ENCODE results near the gene PTPN23. TPM values are rescaled to one million over a fixed set of nuclear protein-coding genes. Genes with fewer than 3 reads are reported as not detected.

The PTPN23 gene
- total RNA-seq, 1 experiment from 2014 or later, result 6.8 TPM

DNA sequence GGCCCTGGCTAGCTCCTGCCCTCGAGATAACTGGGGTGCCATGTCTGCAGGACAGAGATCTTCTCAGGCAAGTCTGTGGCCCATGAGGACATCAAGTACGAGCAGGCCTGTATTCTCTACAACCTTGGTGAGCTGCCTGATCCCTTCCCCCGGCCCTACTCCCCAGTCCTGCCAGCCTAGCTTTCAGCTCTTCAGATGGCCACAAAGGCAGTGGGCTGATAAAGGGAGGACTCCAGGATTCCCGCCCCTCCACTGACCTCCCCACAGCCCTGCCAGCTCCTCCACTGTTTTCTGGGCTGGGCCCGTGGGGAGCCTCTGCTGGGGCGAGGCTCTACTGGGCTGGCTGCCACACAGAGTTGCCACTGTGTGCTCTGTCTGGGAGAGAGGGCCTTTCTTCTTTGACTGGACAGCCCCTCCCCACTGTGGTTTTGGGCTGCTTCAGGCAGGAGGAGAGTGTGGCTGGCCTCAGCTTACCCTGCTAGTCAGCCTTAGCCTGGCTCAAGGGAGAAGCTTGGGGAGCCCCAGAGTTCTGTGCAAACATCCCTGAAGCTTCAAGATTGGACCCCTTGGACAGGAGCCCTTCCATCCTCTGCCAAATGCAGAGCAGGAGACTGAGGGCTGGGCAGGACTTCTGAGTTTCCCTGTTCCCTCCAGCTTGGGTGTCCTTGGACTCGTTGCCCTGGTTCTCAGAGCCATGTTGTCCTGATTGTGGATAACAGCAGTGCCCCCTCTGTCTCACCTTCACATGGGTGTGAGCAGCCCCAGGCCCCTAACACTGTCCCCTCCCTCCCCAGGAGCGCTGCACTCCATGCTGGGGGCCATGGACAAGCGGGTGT is 24.4 kb downstream of the PTPN23 start:
- DNase-seq (ENCODE audit: low read depth in 1 of 2, low spot score in 2 of 2), result no peak
- no peaks in the 10 kb centered on the region for H3K4me1 ChIP-seq (replicated peaks)
- no peaks in the 10 kb centered on the region for H3K9me3 ChIP-seq (replicated peaks)
- peaks cover 35% of the 10 kb centered on the region for H3K36me3 ChIP-seq
- no peak overlapping the region for H3K27ac ChIP-seq
- no peaks in the 10 kb centered on the region for H3K27me3 ChIP-seq (replicated peaks)
- H3K4me3 ChIP-seq, result no peak overlapping the region

DNA sequence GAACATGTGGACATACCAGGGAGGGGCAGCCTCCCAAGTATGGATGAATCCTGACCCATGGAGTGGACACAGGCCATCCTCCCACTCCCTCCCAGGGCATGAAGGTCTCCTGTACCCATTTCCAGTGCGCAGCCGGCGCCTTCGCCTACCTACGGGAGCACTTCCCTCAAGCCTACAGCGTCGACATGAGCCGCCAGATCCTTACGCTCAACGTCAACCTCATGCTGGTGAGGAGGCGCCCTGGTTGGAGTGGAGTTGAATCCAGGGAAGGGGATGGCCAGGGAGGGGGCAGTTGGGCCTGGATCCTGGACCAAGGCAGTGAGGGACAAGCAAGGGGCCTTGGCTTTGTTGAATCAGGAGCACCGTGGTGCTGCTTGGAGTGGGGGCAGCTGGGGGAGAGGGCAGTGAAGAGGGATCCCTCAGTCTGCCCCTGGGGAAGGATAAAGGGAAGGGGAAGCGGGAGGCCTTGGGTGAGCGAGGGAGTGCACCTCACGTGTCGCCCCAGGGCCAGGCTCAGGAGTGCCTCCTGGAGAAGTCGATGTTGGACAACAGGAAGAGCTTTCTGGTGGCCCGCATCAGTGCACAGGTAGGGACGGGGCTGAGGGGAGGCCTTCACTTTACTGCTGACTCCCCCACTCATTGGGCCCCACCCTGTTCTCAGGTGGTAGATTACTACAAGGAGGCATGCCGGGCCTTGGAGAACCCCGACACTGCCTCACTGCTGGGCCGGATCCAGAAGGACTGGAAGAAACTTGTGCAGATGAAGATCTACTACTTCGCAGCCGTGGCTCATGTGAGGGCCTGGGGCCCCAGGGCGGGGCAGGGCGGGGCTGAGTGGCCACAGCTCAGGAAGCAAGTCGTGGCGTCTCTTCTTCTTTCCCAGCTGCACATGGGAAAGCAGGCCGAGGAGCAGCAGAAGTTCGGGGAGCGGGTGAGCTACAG is 25.3 kb downstream of the PTPN23 start:
- no peaks in the 10 kb centered on the region for H3K27me3 ChIP-seq (replicated peaks)
- DNase-seq (ENCODE audit: low read depth in 1 of 2, low spot score in 2 of 2), result no peak
- H3K4me3 ChIP-seq, result no peak overlapping the region
- H3K9me3 ChIP-seq (replicated peaks), result no peaks in the 10 kb centered on the region
- H3K27ac ChIP-seq, result no peak overlapping the region
- peaks cover 37% of the 10 kb centered on the region for H3K36me3 ChIP-seq
- no peaks in the 10 kb centered on the region for H3K4me1 ChIP-seq (replicated peaks)

DNA sequence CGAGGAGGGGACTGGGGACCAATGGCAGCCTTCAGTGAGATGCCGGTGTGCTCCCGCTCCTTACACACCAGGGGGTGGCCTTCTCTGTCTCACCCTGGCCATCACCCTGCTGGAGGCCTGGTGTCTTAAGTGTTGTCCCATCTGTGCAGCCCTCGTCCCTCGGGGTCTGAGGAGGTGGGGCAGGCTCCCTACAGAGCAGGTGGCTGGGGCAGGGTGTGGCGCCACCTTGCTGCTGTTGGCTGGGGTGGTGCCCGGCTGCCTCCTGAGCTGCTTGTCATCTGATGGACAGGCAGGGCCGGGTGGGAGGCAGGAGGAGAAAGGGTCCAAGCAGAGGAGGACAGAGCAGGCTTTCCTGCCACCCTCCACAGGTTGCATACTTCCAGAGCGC is 25.9 kb downstream of the PTPN23 start:
- H3K4me3 ChIP-seq, result no peak overlapping the region

DNA sequence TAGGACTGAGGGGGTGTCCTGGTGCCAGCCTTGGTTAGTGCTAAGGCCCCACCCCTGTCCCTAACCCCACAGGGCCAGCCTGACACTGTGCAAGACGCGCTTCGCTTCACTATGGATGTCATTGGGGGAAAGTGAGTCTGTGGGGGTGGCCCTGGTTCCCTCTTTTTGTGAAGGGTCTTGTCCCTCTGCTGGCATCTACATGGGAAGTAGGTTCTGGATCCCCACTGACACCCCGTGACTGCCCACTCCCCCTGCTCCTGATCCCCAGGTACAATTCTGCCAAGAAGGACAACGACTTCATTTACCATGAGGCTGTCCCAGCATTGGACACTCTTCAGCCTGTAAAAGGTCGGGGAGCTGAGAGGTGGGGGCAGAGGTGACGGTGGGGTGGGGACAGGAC is 26.4 kb downstream of the PTPN23 start:
- DNase-seq (ENCODE audit: low read depth in 1 of 2, low spot score in 2 of 2), result no peak
- Histone ChIP-seq H3K36me3 (peaks cover 49% of the 10 kb centered on the region), H3K9me3 (replicated peaks) (no peaks in the 10 kb centered on the region)

More for the DNA sequence above, 25.9 kb downstream of the PTPN23 start:
- Histone ChIP-seq H3K9me3 (replicated peaks) (no peaks in the 10 kb centered on the region), H3K36me3 (peaks cover 44% of the 10 kb centered on the region), H3K4me1 (replicated peaks) (no peaks in the 10 kb centered on the region), H3K27ac (no peak overlapping the region), H3K27me3 (replicated peaks) (no peaks in the 10 kb centered on the region)
- no peak for DNase-seq (ENCODE audit: low read depth in 1 of 2, low spot score in 2 of 2)

DNA sequence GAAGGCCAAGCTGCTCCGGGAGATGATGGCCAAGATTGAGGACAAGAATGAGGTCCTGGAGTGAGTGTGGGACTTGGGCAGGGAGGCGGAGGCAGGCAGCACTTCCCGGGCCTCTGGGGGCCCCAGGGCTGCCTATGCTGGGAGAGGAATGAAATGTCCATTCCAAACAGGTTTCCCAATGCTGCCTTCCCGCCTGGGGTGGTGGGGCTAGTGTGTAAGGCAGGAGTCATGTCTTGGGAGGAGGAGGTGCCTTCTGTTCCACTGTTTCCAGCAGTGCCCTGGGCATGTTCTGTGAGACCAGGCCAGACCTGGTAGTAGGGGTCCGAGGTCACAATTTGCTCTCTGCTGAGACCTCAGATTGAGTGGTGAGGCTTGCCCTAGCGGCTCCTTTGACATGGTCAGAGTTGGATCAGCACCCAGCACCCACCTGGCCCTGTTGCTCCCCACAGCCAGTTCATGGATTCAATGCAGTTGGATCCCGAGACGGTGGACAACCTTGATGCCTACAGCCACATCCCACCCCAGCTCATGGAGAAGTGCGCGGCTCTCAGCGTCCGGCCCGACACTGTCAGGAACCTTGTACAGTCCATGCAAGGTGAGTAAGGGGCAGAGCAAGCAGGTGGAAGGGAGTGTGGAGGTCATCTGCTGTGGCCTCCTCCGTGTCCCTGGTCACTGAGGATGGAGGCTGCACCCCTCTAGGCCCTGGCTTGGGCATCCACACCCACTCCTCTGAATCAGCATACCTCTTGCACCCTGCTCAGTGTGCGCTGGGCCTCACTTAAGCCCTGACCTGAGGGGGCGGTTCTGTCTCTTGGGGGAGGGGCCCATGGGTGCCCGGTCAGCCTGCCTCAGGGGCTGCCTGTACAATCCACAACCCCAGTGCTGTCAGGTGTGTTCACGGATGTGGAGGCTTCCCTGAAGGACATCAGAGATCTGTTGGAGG is 27.3 kb downstream of the PTPN23 start:
- Histone ChIP-seq H3K4me3 (no peak overlapping the region), H3K4me1 (replicated peaks) (no peaks in the 10 kb centered on the region), H3K27me3 (replicated peaks) (no peaks in the 10 kb centered on the region), H3K9me3 (replicated peaks) (no peaks in the 10 kb centered on the region), H3K27ac (no peak overlapping the region), H3K36me3 (peaks cover 55% of the 10 kb centered on the region)
- DNase-seq (ENCODE audit: low read depth in 1 of 2, low spot score in 2 of 2), result no peak

More for the DNA sequence above, 26.4 kb downstream of the PTPN23 start:
- Histone ChIP-seq H3K4me3 (no peak overlapping the region), H3K27me3 (replicated peaks) (no peaks in the 10 kb centered on the region), H3K27ac (no peak overlapping the region), H3K4me1 (replicated peaks) (no peaks in the 10 kb centered on the region)

DNA sequence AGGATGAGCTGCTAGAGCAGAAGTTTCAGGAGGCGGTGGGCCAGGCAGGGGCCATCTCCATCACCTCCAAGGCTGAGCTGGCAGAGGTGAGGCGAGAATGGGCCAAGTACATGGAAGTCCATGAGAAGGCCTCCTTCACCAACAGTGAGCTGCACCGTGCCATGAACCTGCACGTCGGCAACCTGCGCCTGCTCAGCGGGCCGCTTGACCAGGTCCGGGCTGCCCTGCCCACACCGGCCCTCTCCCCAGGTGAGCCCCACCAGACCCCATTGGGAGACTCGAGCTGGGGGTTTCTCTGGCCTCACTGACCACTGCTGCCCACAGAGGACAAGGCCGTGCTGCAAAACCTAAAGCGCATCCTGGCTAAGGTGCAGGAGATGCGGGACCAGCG is 28.0 kb downstream of the PTPN23 start:
- Histone ChIP-seq H3K27me3 (replicated peaks) (no peaks in the 10 kb centered on the region), H3K4me1 (replicated peaks) (no peaks in the 10 kb centered on the region), H3K27ac (no peak overlapping the region), H3K4me3 (no peak overlapping the region), H3K36me3 (peaks cover 61% of the 10 kb centered on the region), H3K9me3 (replicated peaks) (no peaks in the 10 kb centered on the region)
- no peak for DNase-seq (ENCODE audit: low read depth in 1 of 2, low spot score in 2 of 2)

DNA sequence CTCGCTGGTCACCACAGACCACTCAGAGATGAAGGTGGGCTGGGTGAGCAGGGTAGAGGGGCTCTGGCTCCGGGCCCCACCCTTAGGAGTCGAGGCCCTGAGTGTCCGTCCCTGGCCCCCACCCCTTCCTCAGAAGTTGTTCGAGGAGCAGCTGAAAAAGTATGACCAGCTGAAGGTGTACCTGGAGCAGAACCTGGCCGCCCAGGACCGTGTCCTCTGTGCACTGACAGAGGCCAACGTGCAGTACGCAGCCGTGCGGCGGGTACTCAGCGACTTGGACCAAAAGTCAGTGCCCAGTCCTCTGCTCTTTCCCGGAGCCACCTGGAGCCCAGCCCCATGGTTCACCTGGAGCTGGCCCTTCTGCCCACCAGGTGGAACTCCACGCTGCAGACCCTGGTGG is 28.5 kb downstream of the PTPN23 start:
- Histone ChIP-seq H3K4me3 (no peak overlapping the region), H3K36me3 (peaks cover 66% of the 10 kb centered on the region), H3K27ac (no peak overlapping the region), H3K9me3 (replicated peaks) (no peaks in the 10 kb centered on the region), H3K4me1 (replicated peaks) (peaks cover 3% of the 10 kb centered on the region), H3K27me3 (replicated peaks) (no peaks in the 10 kb centered on the region)
- no peak for DNase-seq (ENCODE audit: low read depth in 1 of 2, low spot score in 2 of 2)

DNA sequence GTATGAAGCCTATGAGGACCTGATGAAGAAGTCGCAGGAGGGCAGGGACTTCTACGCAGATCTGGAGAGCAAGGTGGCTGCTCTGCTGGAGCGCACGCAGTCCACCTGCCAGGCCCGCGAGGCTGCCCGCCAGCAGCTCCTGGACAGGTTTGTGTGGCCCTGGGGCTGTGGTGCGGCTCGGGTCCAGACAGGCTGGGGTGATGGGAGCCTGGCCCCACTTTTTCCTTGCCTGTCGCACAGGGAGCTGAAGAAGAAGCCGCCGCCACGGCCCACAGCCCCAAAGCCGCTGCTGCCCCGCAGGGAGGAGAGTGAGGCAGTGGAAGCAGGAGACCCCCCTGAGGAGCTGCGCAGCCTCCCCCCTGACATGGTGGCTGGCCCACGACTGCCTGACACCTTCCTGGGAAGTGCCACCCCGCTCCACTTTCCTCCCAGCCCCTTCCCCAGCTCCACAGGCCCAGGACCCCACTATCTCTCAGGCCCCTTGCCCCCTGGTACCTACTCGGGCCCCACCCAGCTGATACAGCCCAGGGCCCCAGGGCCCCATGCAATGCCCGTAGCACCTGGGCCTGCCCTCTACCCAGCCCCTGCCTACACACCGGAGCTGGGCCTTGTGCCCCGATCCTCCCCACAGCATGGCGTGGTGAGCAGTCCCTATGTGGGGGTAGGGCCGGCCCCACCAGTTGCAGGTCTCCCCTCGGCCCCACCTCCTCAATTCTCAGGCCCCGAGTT is 29.0 kb downstream of the PTPN23 start:
- H3K36me3 ChIP-seq, result peaks cover 72% of the 10 kb centered on the region
- H3K4me3 ChIP-seq, result no peak overlapping the region
- DNase-seq (ENCODE audit: low read depth in 1 of 2, low spot score in 2 of 2), result no peak
- no peaks in the 10 kb centered on the region for H3K9me3 ChIP-seq (replicated peaks)
- H3K4me1 ChIP-seq (replicated peaks), result peaks cover 9% of the 10 kb centered on the region
- H3K27me3 ChIP-seq (replicated peaks), result no peaks in the 10 kb centered on the region
- no peak overlapping the region for H3K27ac ChIP-seq

DNA sequence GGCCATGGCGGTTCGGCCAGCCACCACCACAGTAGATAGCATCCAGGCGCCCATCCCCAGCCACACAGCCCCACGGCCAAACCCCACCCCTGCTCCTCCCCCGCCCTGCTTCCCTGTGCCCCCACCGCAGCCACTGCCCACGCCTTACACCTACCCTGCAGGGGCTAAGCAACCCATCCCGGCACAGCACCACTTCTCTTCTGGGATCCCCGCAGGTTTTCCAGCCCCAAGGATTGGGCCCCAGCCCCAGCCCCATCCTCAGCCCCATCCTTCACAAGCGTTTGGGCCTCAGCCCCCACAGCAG is 29.5 kb downstream of the PTPN23 start:
- peaks cover 75% of the 10 kb centered on the region for H3K36me3 ChIP-seq
- no peak overlapping the region for H3K4me3 ChIP-seq
- no peaks in the 10 kb centered on the region for H3K9me3 ChIP-seq (replicated peaks)
- no peak overlapping the region for H3K27ac ChIP-seq
- H3K4me1 ChIP-seq (replicated peaks), result peaks cover 10% of the 10 kb centered on the region
- H3K27me3 ChIP-seq (replicated peaks), result no peaks in the 10 kb centered on the region
- no peak for DNase-seq (ENCODE audit: low read depth in 1 of 2, low spot score in 2 of 2)

DNA sequence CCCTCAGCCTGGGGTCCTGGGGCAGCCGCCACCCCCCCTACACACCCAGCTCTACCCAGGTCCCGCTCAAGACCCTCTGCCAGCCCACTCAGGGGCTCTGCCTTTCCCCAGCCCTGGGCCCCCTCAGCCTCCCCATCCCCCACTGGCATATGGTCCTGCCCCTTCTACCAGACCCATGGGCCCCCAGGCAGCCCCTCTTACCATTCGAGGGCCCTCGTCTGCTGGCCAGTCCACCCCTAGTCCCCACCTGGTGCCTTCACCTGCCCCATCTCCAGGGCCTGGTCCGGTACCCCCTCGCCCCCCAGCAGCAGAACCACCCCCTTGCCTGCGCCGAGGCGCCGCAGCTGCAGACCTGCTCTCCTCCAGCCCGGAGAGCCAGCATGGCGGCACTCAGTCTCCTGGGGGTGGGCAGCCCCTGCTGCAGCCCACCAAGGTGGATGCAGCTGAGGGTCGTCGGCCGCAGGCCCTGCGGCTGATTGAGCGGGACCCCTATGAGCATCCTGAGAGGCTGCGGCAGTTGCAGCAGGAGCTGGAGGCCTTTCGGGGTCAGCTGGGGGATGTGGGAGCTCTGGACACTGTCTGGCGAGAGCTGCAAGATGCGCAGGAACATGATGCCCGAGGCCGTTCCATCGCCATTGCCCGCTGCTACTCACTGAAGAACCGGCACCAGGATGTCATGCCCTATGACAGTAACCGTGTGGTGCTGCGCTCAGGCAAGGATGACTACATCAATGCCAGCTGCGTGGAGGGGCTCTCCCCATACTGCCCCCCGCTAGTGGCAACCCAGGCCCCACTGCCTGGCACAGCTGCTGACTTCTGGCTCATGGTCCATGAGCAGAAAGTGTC is 30.2 kb downstream of the PTPN23 start:
- H3K27me3 ChIP-seq (replicated peaks), result no peaks in the 10 kb centered on the region
- H3K36me3 ChIP-seq, result peaks cover 75% of the 10 kb centered on the region
- H3K9me3 ChIP-seq (replicated peaks), result no peaks in the 10 kb centered on the region
- no peak for DNase-seq (ENCODE audit: low read depth in 1 of 2, low spot score in 2 of 2)
- H3K27ac ChIP-seq, result no peak overlapping the region
- H3K4me3 ChIP-seq, result no peak overlapping the region
- H3K4me1 ChIP-seq (replicated peaks), result peaks cover 10% of the 10 kb centered on the region

DNA sequence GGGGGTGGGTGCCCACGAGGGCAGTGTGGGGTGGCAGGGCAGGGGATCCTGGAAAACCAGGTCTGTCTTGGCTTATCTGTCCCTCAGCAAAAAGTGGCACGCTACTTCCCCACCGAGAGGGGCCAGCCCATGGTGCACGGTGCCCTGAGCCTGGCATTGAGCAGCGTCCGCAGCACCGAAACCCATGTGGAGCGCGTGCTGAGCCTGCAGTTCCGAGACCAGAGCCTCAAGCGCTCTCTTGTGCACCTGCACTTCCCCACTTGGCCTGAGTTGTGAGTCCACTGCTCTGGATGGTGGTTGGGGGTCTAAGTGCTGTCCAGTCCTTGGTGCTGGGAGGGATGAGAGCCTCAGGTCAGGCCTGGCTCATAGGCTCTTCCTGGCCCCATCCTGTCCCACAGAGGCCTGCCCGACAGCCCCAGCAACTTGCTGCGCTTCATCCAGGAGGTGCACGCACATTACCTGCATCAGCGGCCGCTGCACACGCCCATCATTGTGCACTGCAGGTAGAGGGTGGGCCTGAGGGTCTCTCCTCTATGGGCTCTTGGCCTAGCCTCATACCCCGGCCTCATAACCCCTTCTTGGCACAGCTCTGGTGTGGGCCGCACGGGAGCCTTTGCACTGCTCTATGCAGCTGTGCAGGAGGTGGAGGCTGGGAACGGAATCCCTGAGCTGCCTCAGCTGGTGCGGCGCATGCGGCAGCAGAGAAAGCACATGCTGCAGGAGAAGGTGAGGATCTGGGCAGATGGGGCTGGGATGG is 31.1 kb downstream of the PTPN23 start:
- peaks cover 72% of the 10 kb centered on the region for H3K36me3 ChIP-seq
- no peak overlapping the region for H3K27ac ChIP-seq
- peaks cover 10% of the 10 kb centered on the region for H3K4me1 ChIP-seq (replicated peaks)
- no peaks in the 10 kb centered on the region for H3K27me3 ChIP-seq (replicated peaks)
- no peaks in the 10 kb centered on the region for H3K9me3 ChIP-seq (replicated peaks)
- DNase-seq (ENCODE audit: low read depth in 1 of 2, low spot score in 2 of 2), result no peak
- H3K4me3 ChIP-seq, result no peak overlapping the region

DNA sequence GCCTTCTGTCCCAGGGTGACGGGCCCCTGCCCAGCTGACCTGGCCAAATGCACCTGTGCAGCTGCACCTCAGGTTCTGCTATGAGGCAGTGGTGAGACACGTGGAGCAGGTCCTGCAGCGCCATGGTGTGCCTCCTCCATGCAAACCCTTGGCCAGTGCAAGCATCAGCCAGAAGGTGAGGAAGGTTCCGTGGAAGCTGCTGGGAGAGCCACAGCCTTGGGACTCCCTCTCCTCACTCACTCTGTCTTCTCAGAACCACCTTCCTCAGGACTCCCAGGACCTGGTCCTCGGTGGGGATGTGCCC is 31.6 kb downstream of the PTPN23 start:
- H3K36me3 ChIP-seq, result peaks cover 68% of the 10 kb centered on the region
- peaks cover 10% of the 10 kb centered on the region for H3K4me1 ChIP-seq (replicated peaks)
- no peaks in the 10 kb centered on the region for H3K9me3 ChIP-seq (replicated peaks)
- no peak for DNase-seq (ENCODE audit: low read depth in 1 of 2, low spot score in 2 of 2)
- H3K27ac ChIP-seq, result no peak overlapping the region
- no peak overlapping the region for H3K4me3 ChIP-seq
- H3K27me3 ChIP-seq (replicated peaks), result no peaks in the 10 kb centered on the region
